ENCODE results near the gene PLEKHA7.
A peak's percentile ranks its signal among the peaks of the same experiment; 100 is the strongest.

Gene PLEKHA7

DNA sequence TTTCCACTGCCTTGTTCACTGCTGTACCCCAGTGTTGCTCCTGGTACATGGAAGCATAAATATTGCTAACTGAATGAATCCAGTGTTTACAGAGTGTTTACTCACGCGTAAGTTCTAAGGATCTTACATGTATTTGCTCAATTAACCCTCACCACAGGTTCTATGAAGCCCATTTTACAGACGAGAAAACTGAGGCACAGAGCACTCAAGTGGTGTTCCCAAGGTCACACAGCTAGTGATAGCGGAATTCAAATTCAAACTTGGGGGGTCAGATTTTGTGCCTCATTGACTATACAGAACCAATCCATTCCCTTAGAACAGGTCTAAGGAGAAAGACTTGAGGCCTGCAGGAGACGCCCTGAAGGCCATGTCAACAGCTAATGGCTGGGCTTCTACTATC is 72.3 kb downstream of the PLEKHA7 start:
- no peak for DNase-seq

GRCh38 chr11:16938061-16938460 is 76.2 kb downstream of the PLEKHA7 start:
- no peak for DNase-seq

- DNase-seq: no peak
These were observed 77.6 kb downstream of the PLEKHA7 start for GRCh38 chr11:16936643-16937042.

DNA sequence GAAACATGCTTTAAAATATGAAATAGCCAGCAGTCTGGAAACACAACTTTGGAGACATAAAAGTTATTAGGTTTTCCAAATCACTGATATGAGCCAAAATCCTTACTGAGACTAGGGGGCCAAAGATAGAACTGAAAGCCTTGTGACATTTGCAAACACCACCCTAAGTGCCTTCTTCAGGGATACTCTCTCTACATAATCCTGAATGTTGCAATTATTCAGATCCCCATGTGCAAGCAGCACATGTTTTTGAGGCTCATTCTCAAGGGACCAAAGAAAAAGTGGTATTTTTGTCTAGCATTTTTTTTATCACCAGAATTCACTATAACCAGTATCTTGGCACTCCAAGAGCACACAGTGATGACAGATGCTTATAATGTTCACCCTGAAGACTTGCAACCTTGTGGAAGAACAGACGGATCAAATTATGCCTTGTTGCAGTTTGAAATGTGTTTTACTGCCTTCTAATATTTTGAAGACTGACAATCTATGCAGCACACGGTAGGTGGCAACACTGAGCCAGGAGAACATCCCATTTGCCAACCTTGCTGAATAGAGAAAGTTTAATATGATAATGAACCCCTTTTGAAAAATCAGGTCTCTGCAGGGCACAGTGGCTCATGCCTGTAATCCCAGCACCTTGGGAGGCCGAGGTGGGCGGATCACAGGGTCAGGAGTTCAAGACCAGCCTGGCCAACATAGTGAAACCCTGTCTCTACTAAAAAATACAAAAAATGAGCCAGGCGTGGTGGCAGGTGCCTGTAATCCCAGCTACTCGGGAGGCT is 78.5 kb downstream of the PLEKHA7 start:
- DNase-seq: peak; percentile 24

GRCh38 chr11:16933756-16934603 is 80.2 kb downstream of the PLEKHA7 start:
- DNase-seq: no peak

- no peak for DNase-seq
These were observed 80.9 kb downstream of the PLEKHA7 start for GRCh38 chr11:16933291-16933690.

GRCh38 chr11:16928044-16928443 is 86.2 kb downstream of the PLEKHA7 start:
- no peak for DNase-seq

GRCh38 chr11:16926883-16927626 is 87.2 kb downstream of the PLEKHA7 start:
- no peak for DNase-seq

GRCh38 chr11:16925561-16926065 is 88.6 kb downstream of the PLEKHA7 start:
- peak; percentile 28 for DNase-seq

DNA sequence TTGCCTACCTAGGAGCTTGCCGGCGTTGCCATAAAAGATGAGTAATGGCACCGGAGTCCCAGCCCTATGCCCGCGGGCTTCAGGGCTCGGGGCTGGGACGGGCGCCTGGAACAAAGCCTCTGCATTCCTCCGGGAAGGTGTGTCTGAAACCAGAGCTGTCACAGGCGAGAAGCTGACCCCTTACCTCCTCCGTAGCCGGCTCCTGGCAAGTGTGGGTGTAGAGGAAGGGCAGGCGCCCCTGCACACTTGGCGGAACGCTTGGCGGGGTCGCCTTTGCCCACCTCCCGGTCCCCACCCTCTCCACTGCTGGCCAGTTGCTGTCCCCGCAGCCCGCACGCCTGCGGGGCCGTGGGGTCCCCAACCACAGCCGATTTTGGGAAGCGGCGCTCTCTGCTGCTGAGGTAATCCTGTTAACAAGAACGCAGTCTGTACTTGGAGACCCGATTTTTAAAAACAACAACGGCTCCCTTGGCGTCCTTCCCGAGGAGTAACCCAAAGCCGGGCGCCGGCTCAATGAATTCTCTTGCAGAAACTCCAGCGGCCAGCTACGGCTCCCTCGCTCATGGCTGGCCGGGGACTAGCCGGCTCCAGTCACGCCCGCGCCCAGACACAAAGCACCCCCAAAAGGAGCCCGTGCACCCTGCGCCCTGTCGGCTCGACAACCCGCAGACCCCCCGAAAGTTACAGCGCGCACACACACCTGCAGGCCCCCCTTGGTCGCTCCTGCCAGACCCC is 89.2 kb downstream of the PLEKHA7 start:
- no peak for DNase-seq

- DNase-seq: no peak
These were observed 89.8 kb downstream of the PLEKHA7 start for GRCh38 chr11:16924462-16924825.

- DNase-seq: peak; percentile 19
These were observed 90.2 kb downstream of the PLEKHA7 start for GRCh38 chr11:16923987-16924386.

DNA sequence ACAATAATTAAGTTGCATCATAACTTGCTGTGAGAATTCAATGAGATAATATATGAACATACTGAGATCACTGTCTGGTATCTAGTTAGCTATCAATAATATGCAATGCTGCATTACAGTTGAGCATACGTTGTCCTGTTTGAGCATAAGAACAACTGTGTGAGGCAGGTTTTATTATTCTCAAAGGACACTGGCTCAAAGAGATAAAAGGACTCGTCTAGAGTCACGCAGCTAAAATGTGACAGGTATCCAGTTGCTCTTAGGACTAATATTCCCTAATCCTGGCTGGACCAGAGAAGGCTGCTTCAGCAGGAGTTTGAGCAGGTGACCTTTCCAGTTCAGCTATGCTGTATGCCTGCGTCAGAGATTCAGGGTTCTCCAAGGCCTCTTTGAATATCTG is 92.5 kb downstream of the PLEKHA7 start:
- no peak for DNase-seq

- no peak for DNase-seq
These were observed 93.2 kb downstream of the PLEKHA7 start for GRCh38 chr11:16921019-16921418.

DNA sequence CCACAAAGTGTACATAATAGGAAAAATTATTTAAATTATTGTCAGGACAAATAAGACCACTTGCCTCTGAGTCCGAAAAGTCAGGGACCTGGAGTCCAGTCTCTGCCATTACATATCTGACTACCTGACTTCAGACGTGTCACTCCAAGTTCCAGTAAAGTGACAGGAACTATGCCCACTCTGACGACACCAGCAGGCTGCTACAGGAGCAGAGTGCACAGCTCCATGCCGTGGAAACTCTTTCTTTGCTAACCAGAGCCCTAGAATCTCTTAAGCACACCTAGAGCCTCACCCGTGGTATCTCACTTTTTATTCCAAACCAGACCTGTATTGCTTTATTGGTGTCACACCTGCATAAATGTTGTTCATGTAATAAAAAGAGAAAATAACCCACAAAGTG is 93.7 kb downstream of the PLEKHA7 start:
- DNase-seq: no peak

GRCh38 chr11:16918543-16919182 is 95.6 kb downstream of the PLEKHA7 start:
- DNase-seq: peak; percentile 79

DNA sequence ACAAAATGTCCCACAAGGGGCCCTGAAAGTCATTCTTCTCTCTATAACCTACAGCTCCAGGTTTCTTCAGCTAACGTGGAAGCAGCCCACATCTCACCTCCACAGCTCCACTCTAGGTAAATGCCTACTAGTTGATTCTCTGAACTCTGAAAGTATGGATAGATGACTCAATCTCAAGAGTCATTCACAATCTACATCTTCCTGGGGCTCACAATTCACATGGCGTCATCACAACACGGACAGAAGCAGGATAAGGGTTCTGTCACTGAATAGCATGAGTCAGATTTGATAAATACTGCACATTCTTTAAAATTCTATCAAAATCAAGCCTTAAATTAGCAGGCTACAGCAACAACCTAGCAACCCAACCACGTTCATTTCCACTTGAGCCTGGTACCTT is 96.3 kb downstream of the PLEKHA7 start:
- no peak for DNase-seq

DNA sequence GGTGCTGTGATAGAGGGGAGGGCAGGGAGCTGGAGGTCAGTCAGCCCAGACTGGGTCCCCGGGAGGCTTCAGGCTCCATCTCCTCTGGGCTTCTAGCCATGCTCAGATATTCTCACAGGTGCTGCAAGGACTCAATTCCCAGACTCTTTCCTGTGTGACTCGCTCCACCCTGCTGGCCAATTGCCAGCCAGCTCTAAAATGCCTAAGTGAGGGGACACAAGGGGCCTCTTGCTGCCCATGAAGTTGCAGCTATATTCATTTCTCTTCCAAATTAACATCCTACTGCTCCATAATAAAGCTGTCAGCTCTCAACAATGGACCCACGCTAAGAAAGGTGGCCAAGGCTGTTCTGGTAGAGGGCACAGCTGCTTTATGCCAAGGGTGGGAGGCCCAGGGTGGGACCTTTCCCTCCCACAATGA is 101.5 kb downstream of the PLEKHA7 start:
- peak; percentile 34 for DNase-seq

DNA sequence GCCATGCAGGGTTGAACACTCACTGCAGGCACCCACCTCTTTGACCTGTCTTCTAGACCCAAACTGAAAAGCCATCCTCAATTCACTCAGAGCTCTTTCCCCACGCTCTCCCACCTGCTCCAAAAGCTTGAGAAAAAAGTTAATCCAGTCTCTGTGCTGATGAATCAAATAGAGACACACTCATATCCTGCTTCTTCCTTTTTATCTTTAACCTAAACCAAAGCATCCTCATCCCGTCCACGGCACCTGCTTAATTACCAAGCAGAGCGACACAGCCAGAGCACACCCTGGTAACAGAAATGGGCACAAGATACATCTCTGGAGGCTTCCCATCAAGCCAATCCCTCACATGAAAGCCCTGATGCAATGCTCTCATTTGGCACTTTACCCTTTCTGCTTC is 102.6 kb downstream of the PLEKHA7 start:
- no peak for DNase-seq

GRCh38 chr11:16911186-16911585 is 103.0 kb downstream of the PLEKHA7 start:
- DNase-seq: no peak

DNA sequence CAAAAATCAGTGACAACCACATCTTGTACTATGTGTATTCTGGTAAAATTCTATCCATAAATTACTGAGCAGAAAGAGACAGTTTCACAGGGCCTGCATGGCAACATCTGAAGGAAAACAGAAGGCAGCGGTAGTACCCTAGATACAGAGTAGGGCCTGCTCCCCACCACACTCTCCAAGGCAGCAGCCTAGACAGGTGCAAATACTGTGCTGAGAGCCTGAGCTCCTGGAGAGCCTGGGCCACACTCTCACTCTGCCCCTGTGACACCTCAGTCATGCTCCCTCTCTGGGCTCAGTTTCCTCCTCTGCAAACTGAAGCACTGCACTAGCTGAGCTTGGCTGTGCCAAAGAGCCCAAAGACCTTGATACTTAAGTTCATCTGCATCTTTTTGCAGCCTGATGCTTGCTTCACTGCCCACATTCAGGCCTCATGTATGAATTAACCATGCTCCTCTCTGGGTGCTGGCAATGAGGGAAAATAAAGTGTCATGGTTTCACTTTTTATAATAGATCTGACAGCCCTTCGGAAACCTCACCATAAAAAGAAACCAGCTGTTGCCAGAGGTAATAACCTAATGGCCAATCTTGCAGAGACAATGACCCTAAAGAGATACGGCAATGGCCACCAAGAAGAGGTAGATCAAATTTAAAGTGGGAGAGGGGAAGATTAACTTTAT is 104.7 kb downstream of the PLEKHA7 start:
- no peak for DNase-seq

All from NCI-H510A treated with DMSO at 0.1 percent for 48 hours (cell line).